ENCODE results near the gene DPP6.

DPP6 gene

GRCh38 chr7:154915600-154915999 is 863.4 kb downstream of the DPP6 start:
- no peak for DNase-seq (ENCODE audit: extremely low spot score)
- POLR2A ChIA-PET, result no interaction called here
- CTCF ChIA-PET, result interaction anchor here (1.0 to 8.2 kb wide), 5 partner anchors 9 to 429 kb away, joined by 3 to 67 read pairs (median 13); no protein-coding TSS in a partner anchor
- TF ChIP-seq CTCF (IDR thresholded peaks at IDR 0.05; ENCODE audit: control extremely low read depth, extremely low read depth, low read depth, missing control alignments), result no peak

GRCh38 chr7:154916381-154916780 is 864.2 kb downstream of the DPP6 start:
- DNase-seq (ENCODE audit: extremely low spot score), result no peak
- ChIA-PET POLR2A (no interaction called here), CTCF (interaction anchor here (0.9 to 8.2 kb wide), 4 partner anchors 9 to 428 kb away, joined by 3 to 67 read pairs (median 15); no protein-coding TSS in a partner anchor)
- no peak for TF ChIP-seq CTCF (IDR thresholded peaks at IDR 0.05; ENCODE audit: control extremely low read depth, extremely low read depth, low read depth, missing control alignments)

- no peak for DNase-seq (ENCODE audit: extremely low spot score)
- ChIA-PET CTCF (interaction anchor here (0.9 to 8.2 kb wide), 3 partner anchors 10 to 428 kb away, joined by 3 to 67 read pairs (median 27); no protein-coding TSS in a partner anchor), POLR2A (no interaction called here)
- TF ChIP-seq CTCF (IDR thresholded peaks at IDR 0.05; ENCODE audit: control extremely low read depth, extremely low read depth, low read depth, missing control alignments), result no peak
Measured at GRCh38 chr7:154916856-154917807, 864.9 kb downstream of the DPP6 start.

- ChIA-PET POLR2A (no interaction called here), CTCF (interaction anchor here (6.3 to 8.2 kb wide), 2 partner anchors 10 to 427 kb away, joined by 27 to 67 read pairs; no protein-coding TSS in a partner anchor)
- DNase-seq (ENCODE audit: extremely low spot score), result no peak
- no peak for TF ChIP-seq CTCF (IDR thresholded peaks at IDR 0.05; ENCODE audit: control extremely low read depth, extremely low read depth, low read depth, missing control alignments)
Measured at GRCh38 chr7:154917808-154918160, 865.6 kb downstream of the DPP6 start.

- TF ChIP-seq CTCF (IDR thresholded peaks at IDR 0.05; ENCODE audit: control extremely low read depth, extremely low read depth, low read depth, missing control alignments), result no peak
- CTCF ChIA-PET, result interaction anchor here (6.3 to 8.2 kb wide), 2 partner anchors 9 to 427 kb away, joined by 27 to 67 read pairs; no protein-coding TSS in a partner anchor
- no peak for DNase-seq (ENCODE audit: extremely low spot score)
- POLR2A ChIA-PET, result no interaction called here
Measured at GRCh38 chr7:154918266-154918665, 866.1 kb downstream of the DPP6 start.

GRCh38 chr7:154918741-154919140 is 866.5 kb downstream of the DPP6 start:
- TF ChIP-seq CTCF (IDR thresholded peaks at IDR 0.05; ENCODE audit: control extremely low read depth, extremely low read depth, low read depth, missing control alignments), result no peak
- DNase-seq (ENCODE audit: extremely low spot score), result no peak
- ChIA-PET CTCF (interaction anchor here (6.3 to 8.2 kb wide), 2 partner anchors 9 to 426 kb away, joined by 27 to 67 read pairs; no protein-coding TSS in a partner anchor), POLR2A (no interaction called here)

Data from GM10248 (cell line).